Gastroesophageal sphincter (tissue), 2 donors: ENCODE measurements around the gene MCM3AP.

Source experiments
- EP300 ChIP-seq: sonication (generic); formaldehyde crosslinking; IDR thresholded peaks from one replicate; pipeline ENCODE4 v1.6.1; 2017; ENCODE audit warnings: antibody characterized with exemption, mild to moderate bottlenecking
- POLR2AphosphoS5 ChIP-seq: sonication (generic); formaldehyde crosslinking; IDR thresholded peaks from one replicate; pipeline ENCODE4 v1.6.1; 2017; ENCODE audit warnings: antibody characterized with exemption

GRCh38 chr21:46325073-46325912 is 39.9 kb upstream of the MCM3AP start:
- TF ChIP-seq EP300 (no peak), POLR2AphosphoS5 (no peak)
